Measurements from ENCODE around the gene DNAJC16.
"Not testable (repeated sequence)": the region's sequence is repeated elsewhere in the genome, so short reads cannot be mapped to it uniquely, and the experiment has no call there.

DNAJC16 gene

GRCh38 chr1:15526490-15527339 lies at the start of gene DNAJC16:
Gene DNAJC16 (plus strand): TSS chr1:15526848. CDS start chr1:15529106, 2,258 bp downstream.
- peak; percentile 100 for DNase-seq (ENCODE audit: low read depth)

GRCh38 chr1:15476927-15477326 lies 49.7 kb upstream of the DNAJC16 start:
- no peak for DNase-seq (ENCODE audit: low read depth)

GRCh38 chr1:15477646-15478212 lies 48.9 kb upstream of the DNAJC16 start:
- DNase-seq (ENCODE audit: low read depth) = no peak

- no peak for DNase-seq (ENCODE audit: low read depth)
These were observed 46.8 kb upstream of the DNAJC16 start for GRCh38 chr1:15479654-15480347.

GRCh38 chr1:15482455-15482854 lies 44.2 kb upstream of the DNAJC16 start:
- DNase-seq (ENCODE audit: low read depth) = not testable (repeated sequence)

GRCh38 chr1:15482983-15483543 lies 43.6 kb upstream of the DNAJC16 start:
- DNase-seq (ENCODE audit: low read depth) = not testable (repeated sequence)

GRCh38 chr1:15483971-15484370 lies 42.7 kb upstream of the DNAJC16 start:
- DNase-seq (ENCODE audit: low read depth) = no peak

GRCh38 chr1:15484443-15484842 lies 42.2 kb upstream of the DNAJC16 start:
- DNase-seq (ENCODE audit: low read depth) = not testable (repeated sequence)

- no peak for DNase-seq (ENCODE audit: low read depth)
These were observed 41.0 kb upstream of the DNAJC16 start for GRCh38 chr1:15485636-15486035.

- not testable (repeated sequence) for DNase-seq (ENCODE audit: low read depth)
These were observed 39.6 kb upstream of the DNAJC16 start for GRCh38 chr1:15486844-15487610.

GRCh38 chr1:15488371-15488770 lies 38.3 kb upstream of the DNAJC16 start:
- DNase-seq (ENCODE audit: low read depth) = no peak

- no peak for DNase-seq (ENCODE audit: low read depth)
These were observed 37.5 kb upstream of the DNAJC16 start for GRCh38 chr1:15489052-15489736.

GRCh38 chr1:15491010-15491409 lies 35.6 kb upstream of the DNAJC16 start:
- DNase-seq (ENCODE audit: low read depth) = not testable (repeated sequence)

- DNase-seq (ENCODE audit: low read depth) = no peak
These were observed 34.1 kb upstream of the DNAJC16 start for GRCh38 chr1:15492596-15492995.

GRCh38 chr1:15493869-15494390 lies 32.7 kb upstream of the DNAJC16 start:
- DNase-seq (ENCODE audit: low read depth) = no peak

GRCh38 chr1:15500184-15501178 lies 26.2 kb upstream of the DNAJC16 start:
- DNase-seq (ENCODE audit: low read depth) = no peak

- peak; percentile 26 for DNase-seq (ENCODE audit: low read depth)
These were observed 25.2 kb upstream of the DNAJC16 start for GRCh38 chr1:15501208-15502032.

GRCh38 chr1:15504436-15504835 lies 22.2 kb upstream of the DNAJC16 start:
- DNase-seq (ENCODE audit: low read depth) = no peak

- DNase-seq (ENCODE audit: low read depth) = no peak
These were observed 19.8 kb upstream of the DNAJC16 start for GRCh38 chr1:15506831-15507230.

All from CMK (cell line).